Activated T-cell treated with anti-CD3 and anti-CD28 coated beads, Interleukin-2, amount 50 U/mL, for 1 hour (primary cell): ENCODE measurements around the gene SPIB.
"Not testable (repeated sequence)": the region's sequence is repeated elsewhere in the genome, so short reads cannot be mapped to it uniquely, and the experiment has no call there.

Experiments
- DNase-seq: peaks from one replicate; pipeline ENCODE4 v3.0.0-alpha.2; 2020

Gene SPIB

DNA sequence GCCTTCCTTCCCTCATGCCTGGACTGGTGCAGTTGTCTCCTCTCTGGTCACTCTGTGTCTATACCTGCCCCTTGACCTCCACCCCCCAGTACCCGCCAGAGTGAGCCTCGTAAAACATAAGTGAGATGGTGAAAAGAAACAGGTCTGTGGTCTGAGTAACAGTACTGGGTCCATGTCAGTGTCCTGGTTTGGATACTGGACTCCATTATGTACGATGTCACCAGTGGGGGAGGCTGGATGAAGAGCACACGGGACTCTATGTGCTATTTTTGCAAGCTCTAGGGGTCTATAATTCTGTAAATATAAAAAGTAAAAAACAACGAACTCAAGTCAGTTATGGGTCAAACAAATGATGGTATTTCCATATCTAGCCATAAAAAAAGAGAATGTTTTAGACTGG, 28.3 kb downstream of the SPIB start:
- DNase-seq = no peak

DNA sequence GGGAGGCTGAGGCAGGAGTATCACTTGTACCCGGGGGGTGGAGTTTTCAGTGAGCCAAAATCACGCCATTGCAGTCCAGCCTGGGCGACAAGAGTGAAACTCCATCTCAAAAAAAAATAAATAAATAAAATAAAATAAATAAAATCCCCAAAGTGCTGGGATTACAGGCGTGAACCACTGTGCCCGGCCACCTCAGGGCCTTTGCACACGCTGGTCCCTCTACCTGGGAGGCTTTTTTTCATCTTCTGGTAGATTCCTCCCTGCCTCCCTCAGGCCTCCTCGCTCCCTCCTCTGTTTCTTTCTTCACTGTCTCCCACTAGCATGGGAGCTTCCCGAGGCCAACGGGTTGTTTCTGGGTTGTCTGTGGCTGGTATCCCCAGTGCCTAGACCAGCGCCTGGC, 29.0 kb downstream of the SPIB start:
- no peak for DNase-seq

GRCh38 chr19:50449236-50449899, 30.6 kb downstream of the SPIB start:
- DNase-seq = no peak

DNA sequence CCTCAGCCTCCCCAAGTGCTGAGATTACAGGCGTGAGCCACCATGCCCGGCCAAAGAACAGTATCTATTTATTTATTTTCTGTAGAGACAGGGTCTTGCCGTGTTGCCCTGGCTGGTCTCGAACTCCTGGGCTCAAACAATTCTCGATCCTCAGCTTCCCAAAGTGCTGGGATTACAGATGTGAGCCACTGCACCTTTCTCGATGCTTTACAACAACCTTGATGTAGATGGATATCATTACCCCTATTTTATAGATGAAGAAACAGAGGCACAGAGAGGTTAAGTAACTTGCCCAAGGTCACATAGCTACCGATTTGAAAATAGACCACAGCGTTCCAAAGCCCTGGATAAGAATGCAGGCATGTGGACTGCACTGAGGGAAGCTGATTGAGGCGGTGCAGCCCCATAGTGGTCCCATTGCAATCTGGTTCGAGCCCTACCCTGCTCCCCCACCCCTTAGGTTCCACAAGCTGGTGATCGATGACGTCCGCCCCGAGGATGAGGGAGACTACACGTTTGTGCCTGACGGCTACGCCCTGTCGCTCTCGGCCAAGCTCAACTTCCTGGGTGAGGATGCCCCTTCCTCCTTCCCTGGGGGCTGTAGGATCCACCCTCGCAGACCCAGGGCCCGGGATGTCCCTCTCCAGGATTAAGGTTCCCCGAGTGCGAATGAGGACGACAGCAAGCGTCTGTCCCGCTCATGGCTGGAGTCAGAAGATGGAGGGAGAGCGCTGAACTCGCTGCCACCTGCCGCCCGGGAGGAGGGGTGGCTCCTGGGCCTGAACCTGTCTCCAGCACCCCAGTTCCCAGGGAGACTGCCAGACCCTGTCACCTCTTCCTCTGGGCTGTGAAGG, 31.9 kb downstream of the SPIB start:
- no peak for DNase-seq

GRCh38 chr19:50451223-50451534, 32.4 kb downstream of the SPIB start:
- DNase-seq = no peak

- DNase-seq = no peak
Observed at GRCh38 chr19:50453243-50453642, 34.5 kb downstream of the SPIB start.

DNA sequence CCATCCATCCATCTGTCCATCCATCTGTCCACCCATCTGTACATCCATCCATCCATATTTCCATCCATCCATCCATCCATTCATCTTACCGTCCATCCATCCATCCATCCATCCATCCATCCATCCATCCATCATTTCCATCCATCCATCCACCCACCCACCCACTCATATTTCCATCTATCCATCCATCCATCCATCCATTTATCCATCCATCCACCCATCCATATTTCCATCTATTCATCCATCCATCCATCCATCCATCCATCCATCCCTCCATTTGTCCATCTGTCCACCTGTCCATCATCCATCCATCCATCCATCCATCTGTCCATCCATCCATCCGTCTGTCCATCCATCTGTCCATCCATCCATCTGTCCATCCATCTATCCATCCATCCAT, 37.3 kb downstream of the SPIB start:
- no peak for DNase-seq

- DNase-seq = no peak
Observed at GRCh38 chr19:50457300-50457699, 38.6 kb downstream of the SPIB start.

- DNase-seq = no peak
Observed at GRCh38 chr19:50458396-50459066, 39.8 kb downstream of the SPIB start.

GRCh38 chr19:50459067-50459456, 40.3 kb downstream of the SPIB start:
- no peak for DNase-seq

- DNase-seq = no peak
Observed at GRCh38 chr19:50459638-50460037, 40.9 kb downstream of the SPIB start.

DNA sequence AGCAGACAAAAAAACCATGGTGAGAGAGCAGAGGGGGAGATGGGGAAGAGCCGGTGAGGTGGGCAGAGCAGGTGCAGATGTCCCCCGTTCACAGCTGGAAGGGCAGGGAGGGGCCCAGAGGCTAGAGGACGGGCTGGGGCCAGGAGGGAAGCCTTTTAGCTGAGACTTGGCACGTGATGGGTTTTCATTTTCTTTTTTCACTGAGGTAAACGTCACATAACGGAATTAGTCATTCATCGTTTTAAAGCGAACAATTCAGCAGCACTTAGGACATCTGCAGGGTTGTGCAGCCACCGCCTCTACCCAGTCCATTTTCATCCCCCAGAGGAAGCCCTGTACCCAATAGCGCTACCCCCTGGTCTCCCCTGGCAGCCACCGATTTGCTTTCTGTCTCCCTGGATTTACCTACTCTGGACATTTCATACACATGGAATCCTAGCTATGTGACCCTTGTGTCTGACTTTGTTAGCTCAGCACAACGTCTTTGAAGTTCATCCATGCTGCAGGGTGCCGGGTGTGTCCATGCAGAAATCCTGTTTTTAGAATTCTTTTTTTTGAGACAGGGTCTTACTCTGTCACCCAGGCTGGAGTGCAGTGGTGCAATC, 41.5 kb downstream of the SPIB start:
- no peak for DNase-seq

- DNase-seq = peak; percentile 65
Observed at GRCh38 chr19:50461066-50461875, 42.5 kb downstream of the SPIB start.

DNA sequence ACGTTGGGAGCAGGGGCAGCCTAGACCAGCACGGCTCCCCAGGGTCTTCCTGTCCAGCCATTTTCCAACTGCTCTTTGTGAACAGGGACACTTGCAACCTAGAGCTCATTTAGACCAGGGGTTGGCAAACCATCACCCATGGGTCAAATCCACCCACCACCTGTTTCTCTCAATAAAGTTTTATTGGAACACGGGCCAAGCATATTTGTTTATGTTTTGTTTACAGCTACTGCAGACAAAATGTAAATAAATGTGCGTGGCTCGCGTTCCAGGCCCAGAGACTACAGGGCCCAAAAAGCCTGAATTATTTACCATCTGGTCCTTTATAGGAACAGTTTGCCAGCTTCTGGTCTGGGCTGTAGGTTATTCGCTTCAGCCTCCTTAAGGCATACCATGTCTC, 44.2 kb downstream of the SPIB start:
- DNase-seq = no peak

DNA sequence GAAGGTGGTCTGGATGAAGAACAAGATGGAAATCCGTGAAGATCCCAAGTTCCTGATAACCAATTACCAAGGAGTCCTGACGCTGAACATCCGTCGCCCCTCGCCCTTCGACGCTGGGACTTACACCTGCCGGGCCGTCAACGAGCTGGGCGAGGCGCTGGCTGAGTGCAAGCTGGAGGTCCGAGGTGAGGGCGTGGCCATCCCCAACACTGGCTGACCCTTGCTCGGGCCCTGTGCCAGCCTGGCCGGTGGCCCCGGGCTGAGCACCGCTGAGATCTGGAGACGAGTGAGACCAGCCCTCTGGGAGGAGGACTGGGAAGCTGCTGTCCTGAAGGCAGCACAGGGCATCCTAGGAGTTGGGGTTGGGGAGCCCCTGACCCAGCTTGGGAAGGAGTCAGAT, 45.6 kb downstream of the SPIB start:
- DNase-seq = no peak

GRCh38 chr19:50465000-50465399, 46.3 kb downstream of the SPIB start:
- no peak for DNase-seq

GRCh38 chr19:50465986-50466705, 47.4 kb downstream of the SPIB start:
- no peak for DNase-seq

DNA sequence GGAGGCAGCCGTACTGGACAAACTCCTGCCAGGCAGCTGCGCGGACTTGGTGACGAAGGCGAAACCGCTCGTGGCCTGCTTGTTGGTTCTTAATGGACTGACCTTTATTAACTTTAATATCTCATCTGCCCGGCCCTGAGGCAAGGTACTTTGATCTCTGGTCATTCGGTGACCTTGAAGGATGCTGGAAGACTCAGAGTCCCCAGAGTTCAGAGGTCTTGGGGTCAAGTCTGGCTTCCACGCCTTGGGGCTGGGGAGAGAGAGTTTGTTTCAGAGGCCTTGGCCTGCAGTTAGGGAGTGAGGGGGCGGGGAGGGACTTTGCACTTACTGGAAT, 47.9 kb downstream of the SPIB start:
- DNase-seq = no peak

- no peak for DNase-seq
Observed at GRCh38 chr19:50467566-50467965, 48.8 kb downstream of the SPIB start.

DNA sequence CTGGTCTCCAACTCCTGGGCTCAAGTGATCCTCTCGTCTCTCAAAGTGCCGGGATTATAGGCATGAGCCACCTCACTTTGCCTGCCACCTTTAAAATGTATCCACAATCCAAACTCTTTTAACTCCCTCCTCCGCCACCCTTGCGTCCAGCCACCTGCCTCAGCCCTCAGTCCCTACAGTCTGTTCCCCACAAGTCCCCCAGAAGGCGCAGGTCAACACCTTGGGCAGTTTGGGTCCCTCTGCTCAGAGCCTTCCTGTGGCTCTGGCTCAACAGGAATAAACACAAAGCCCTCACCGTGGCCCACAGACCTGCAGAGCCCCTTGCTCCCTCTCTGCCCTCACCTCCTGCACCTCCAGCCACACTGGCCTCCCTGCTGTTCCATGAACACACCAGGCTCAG, 50.1 kb downstream of the SPIB start:
- DNase-seq = no peak

- not testable (repeated sequence) for DNase-seq
Observed at GRCh38 chr19:50473336-50473735, 54.6 kb downstream of the SPIB start.

- no peak for DNase-seq
Observed at GRCh38 chr19:50475101-50475568, 56.4 kb downstream of the SPIB start.
